Keratinocyte (primary cell): ENCODE measurements around the gene PMCH.

Experiments used
- CTCF ChIP-seq, 3 experiments: IDR thresholded peaks in 1 of 3; conservative IDR thresholded peaks in 1 of 3; optimal IDR thresholded peaks in 1 of 3; 2 replicates in 2 of 3; 3 replicates in 1 of 3; pipeline versions ENCODE3 to v1.5.1; 2011; ENCODE audit warnings: low read length in 3 of 3, mild to moderate bottlenecking in 3 of 3, moderate library complexity in 2 of 3, control low read depth in 1 of 3, inconsistent platforms in 1 of 3; ENCODE audit not compliant: insufficient read depth in 2 of 3; ENCODE audit errors: extremely low read depth in 1 of 3
- EZH2 ChIP-seq: IDR thresholded peaks from one replicate; pipeline ENCODE4 v1.6.1; 2012; ENCODE audit warnings: inconsistent platforms, mild to moderate bottlenecking, low read length, moderate library complexity

GRCh38 chr12:102174117-102174516 lies 23.5 kb downstream of the PMCH start:
- TF ChIP-seq CTCF (optimal IDR thresholded peaks at IDR 0.05 in 1 of 3, IDR thresholded peaks at IDR 0.05 in 1 of 3, conservative IDR thresholded peaks at IDR 0.05 in 1 of 3; ENCODE audit: extremely low read depth in 1 of 3, insufficient read depth in 2 of 3, low read length in 3 of 3): no peak
- no peak for TF ChIP-seq EZH2
